Uterus (tissue), 2 donors: ENCODE data around the gene ABCB10.

ENCODE experiments used
- POLR2A ChIP-seq, 2 donors: fragments of 450-650 bp; IDR thresholded peaks; one replicate each; pipeline ENCODE4 v1.6.1; 2016; ENCODE audit warnings: antibody characterized with exemption in 2 of 2, mild to moderate bottlenecking in 1 of 2, moderate library complexity in 1 of 2
- TF ChIP-seq, protein P1 (sequence below), 4 experiments: fragments of 200-600 bp in 2 of 4; fragments of 450-650 bp in 2 of 4; sonication (generic) in 2 of 4; IDR thresholded peaks; one replicate each; pipeline ENCODE4 v1.5.1; 2016 to 2019; ENCODE audit warnings: antibody characterized with exemption in 4 of 4, mild to moderate bottlenecking in 2 of 4, moderate library complexity in 1 of 4

DNA sequence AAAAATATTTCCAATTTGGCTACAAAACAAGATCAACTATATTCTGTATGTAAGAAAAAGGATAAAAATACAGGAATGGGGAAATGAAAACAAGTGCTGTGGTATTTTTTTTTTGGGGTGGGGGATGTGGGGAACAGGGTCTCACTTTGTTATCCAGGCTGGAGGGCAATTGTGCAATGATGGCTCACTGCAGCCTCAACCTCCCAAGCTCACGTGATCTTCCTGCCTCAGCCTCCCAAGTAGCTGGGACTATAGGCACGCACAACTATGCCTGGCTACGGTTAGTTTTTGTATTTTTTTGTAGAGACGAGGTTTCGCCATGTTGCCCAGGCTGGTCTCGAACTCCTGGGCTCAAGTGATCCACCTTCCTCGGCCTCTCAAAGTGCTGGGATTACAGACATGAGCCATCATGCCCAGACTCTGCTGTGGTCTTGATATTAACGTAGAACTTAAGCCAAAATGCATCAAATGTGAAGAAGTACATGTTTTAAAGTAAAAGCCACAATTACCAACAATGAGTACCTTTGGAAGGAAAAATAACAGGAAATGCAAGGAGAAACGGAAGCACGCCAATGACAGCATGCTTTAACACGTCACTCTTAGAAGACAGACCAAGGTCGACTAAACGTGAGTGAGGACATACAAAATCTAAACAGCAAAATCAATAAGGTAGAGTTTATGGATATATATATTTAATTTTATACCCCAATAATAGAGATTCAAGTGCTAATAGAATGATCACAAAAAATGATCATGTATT lies 8.8 kb upstream of the ABCB10 start:
- TF ChIP-seq, protein P1, sequence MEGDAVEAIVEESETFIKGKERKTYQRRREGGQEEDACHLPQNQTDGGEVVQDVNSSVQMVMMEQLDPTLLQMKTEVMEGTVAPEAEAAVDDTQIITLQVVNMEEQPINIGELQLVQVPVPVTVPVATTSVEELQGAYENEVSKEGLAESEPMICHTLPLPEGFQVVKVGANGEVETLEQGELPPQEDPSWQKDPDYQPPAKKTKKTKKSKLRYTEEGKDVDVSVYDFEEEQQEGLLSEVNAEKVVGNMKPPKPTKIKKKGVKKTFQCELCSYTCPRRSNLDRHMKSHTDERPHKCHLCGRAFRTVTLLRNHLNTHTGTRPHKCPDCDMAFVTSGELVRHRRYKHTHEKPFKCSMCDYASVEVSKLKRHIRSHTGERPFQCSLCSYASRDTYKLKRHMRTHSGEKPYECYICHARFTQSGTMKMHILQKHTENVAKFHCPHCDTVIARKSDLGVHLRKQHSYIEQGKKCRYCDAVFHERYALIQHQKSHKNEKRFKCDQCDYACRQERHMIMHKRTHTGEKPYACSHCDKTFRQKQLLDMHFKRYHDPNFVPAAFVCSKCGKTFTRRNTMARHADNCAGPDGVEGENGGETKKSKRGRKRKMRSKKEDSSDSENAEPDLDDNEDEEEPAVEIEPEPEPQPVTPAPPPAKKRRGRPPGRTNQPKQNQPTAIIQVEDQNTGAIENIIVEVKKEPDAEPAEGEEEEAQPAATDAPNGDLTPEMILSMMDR (IDR thresholded peaks at IDR 0.05): no peak
- TF ChIP-seq POLR2A (IDR thresholded peaks at IDR 0.05): no peak
